ENCODE data around the gene KLHL6. TPM values are rescaled to one million over a fixed set of nuclear protein-coding genes. Genes with fewer than 3 reads are reported as not detected.
"Not testable (repeated sequence)": the region's sequence is repeated elsewhere in the genome, so short reads cannot be mapped to it uniquely, and the experiment has no call there.

The KLHL6 gene
- total and polyA plus RNA-seq, 5 donors: 1.1 to 1.7 (median 1.5) TPM

- peak; percentile 21 to 65 for ATAC-seq
- Histone ChIP-seq H3K4me1 (ENCODE audit: control insufficient read depth, insufficient read depth, low read length) (peaks cover 11% of the 10 kb centered on the region), H3K4me3 (ENCODE audit: low read length) (no peak overlapping the region), H3K27ac (ENCODE audit: low read length) (peak overlapping the region; percentile 69), H3K27me3 (ENCODE audit: control insufficient read depth, insufficient read depth) (no peaks in the 10 kb centered on the region), H3K9me3 (ENCODE audit: control insufficient read depth, low read length) (no peaks in the 10 kb centered on the region)
- WGBS: 58% methylated on average over 5 of the region's 5 CpGs
- peak in 2 of 3 donors; percentile 32 to 65 for DNase-seq
- intact Hi-C loops (cut with DNase I): loop anchor here in 1 of 4 donors (10.0 kb wide), 1 partner anchor 119 kb away; no protein-coding TSS in a partner anchor
Observed at GRCh38 chr3:183583331-183584245, 28.1 kb upstream of the KLHL6 start.

DNA sequence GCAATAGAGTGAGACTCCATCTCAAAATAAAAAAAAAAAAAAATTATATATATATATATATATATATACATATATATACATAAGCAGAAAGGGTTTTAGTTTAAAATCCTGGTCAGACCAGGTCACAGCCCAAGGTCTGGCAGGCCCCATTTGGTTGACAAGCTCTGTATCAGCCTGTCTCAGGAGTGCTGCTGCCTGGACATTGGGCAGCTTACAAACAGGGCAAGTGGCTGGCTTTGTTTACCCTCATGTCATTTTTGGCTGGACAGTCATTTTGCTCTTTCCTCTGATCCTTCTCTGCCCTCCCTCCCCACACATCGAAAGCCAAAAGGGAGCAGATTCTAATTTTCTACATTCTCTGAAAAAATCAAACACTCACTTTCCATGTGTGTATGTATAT, 26.7 kb upstream of the KLHL6 start:
- no peak for ATAC-seq
- no peaks in the 10 kb centered on the region for H3K27me3 ChIP-seq (ENCODE audit: control insufficient read depth, insufficient read depth)
- H3K4me3 ChIP-seq (ENCODE audit: low read length): no peak overlapping the region
- DNase-seq: no peak
- H3K9me3 ChIP-seq (ENCODE audit: control insufficient read depth, low read length): no peaks in the 10 kb centered on the region
- no peak overlapping the region for H3K27ac ChIP-seq (ENCODE audit: low read length)
- H3K4me1 ChIP-seq (ENCODE audit: control insufficient read depth, insufficient read depth, low read length): peaks cover 11% of the 10 kb centered on the region
- 72% methylated on average over 1 of the region's 1 CpG for WGBS
- intact Hi-C loops (cut with DNase I): loop anchor here in 1 of 4 donors (10.0 kb wide), 1 partner anchor 117 kb away; no protein-coding TSS in a partner anchor

- H3K27me3 ChIP-seq (ENCODE audit: control insufficient read depth, insufficient read depth): no peaks in the 10 kb centered on the region
- H3K27ac ChIP-seq (ENCODE audit: low read length): no peak overlapping the region
- ATAC-seq (no peak), DNase-seq (no peak)
- H3K4me1 ChIP-seq (ENCODE audit: control insufficient read depth, insufficient read depth, low read length): peaks cover 11% of the 10 kb centered on the region
- no peak overlapping the region for H3K4me3 ChIP-seq (ENCODE audit: low read length)
- H3K9me3 ChIP-seq (ENCODE audit: control insufficient read depth, low read length): no peaks in the 10 kb centered on the region
- 93% methylated on average over 3 of the region's 3 CpGs for WGBS
- intact Hi-C loops (cut with DNase I): loop anchor here in 1 of 4 donors (10.0 kb wide), 1 partner anchor 117 kb away; no protein-coding TSS in a partner anchor
Observed at GRCh38 chr3:183581496-183582155, 26.1 kb upstream of the KLHL6 start.

- WGBS: 36% methylated on average over 17 of the region's 17 CpGs
- H3K4me3 ChIP-seq (ENCODE audit: low read length): no peak overlapping the region
- no peak overlapping the region for H3K27ac ChIP-seq (ENCODE audit: low read length)
- no peaks in the 10 kb centered on the region for H3K9me3 ChIP-seq (ENCODE audit: control insufficient read depth, low read length)
- H3K27me3 ChIP-seq (ENCODE audit: control insufficient read depth, insufficient read depth): no peaks in the 10 kb centered on the region
- H3K4me1 ChIP-seq (ENCODE audit: control insufficient read depth, insufficient read depth, low read length): peaks cover 11% of the 10 kb centered on the region
- DNase-seq: peak in 2 of 3 donors; percentile 31 to 61
- intact Hi-C loops (cut with DNase I): loop anchor here in 1 of 4 donors (10.0 kb wide), 1 partner anchor 115 kb away; no protein-coding TSS in a partner anchor
- ATAC-seq: peak; percentile 51 to 63
Observed at GRCh38 chr3:183579967-183580900, 24.7 kb upstream of the KLHL6 start.

GRCh38 chr3:183578179-183578578, 22.7 kb upstream of the KLHL6 start:
- H3K9me3 ChIP-seq (ENCODE audit: control insufficient read depth, low read length): no peaks in the 10 kb centered on the region
- no peak overlapping the region for H3K4me3 ChIP-seq (ENCODE audit: low read length)
- intact Hi-C loops (cut with DNase I): no loop called here
- H3K27me3 ChIP-seq (ENCODE audit: control insufficient read depth, insufficient read depth): no peaks in the 10 kb centered on the region
- DNase-seq (no peak), ATAC-seq (no peak)
- H3K4me1 ChIP-seq (ENCODE audit: control insufficient read depth, insufficient read depth, low read length): peaks cover 6% of the 10 kb centered on the region
- H3K27ac ChIP-seq (ENCODE audit: low read length): no peak overlapping the region
- 92% methylated on average over 3 of the region's 3 CpGs for WGBS

DNA sequence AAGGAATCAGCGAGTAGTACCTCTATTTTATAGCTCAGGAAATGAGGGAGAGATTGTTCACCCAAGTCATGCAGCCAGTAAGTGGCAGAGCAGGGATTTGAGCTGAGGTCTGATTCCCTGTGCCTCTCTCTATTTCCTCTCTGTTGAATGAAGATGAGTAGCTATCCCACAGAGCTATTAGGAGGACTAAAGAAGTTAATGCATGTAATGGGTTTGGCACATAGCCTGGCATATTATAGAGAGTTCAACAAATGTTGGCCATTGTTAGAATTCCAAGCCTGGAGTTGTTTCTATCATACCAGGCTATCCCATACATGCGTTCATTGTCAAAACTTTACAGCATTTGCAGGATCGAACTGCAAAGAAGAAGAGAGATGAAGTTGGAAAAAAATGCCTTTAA, 21.8 kb upstream of the KLHL6 start:
- no peak overlapping the region for H3K27ac ChIP-seq (ENCODE audit: low read length)
- H3K9me3 ChIP-seq (ENCODE audit: control insufficient read depth, low read length): no peaks in the 10 kb centered on the region
- no peaks in the 10 kb centered on the region for H3K27me3 ChIP-seq (ENCODE audit: control insufficient read depth, insufficient read depth)
- DNase-seq (no peak), ATAC-seq (no peak)
- intact Hi-C loops (cut with DNase I): no loop called here
- H3K4me3 ChIP-seq (ENCODE audit: low read length): no peak overlapping the region
- H3K4me1 ChIP-seq (ENCODE audit: control insufficient read depth, insufficient read depth, low read length): peaks cover 3% of the 10 kb centered on the region
- 89% methylated on average over 3 of the region's 3 CpGs for WGBS

DNA sequence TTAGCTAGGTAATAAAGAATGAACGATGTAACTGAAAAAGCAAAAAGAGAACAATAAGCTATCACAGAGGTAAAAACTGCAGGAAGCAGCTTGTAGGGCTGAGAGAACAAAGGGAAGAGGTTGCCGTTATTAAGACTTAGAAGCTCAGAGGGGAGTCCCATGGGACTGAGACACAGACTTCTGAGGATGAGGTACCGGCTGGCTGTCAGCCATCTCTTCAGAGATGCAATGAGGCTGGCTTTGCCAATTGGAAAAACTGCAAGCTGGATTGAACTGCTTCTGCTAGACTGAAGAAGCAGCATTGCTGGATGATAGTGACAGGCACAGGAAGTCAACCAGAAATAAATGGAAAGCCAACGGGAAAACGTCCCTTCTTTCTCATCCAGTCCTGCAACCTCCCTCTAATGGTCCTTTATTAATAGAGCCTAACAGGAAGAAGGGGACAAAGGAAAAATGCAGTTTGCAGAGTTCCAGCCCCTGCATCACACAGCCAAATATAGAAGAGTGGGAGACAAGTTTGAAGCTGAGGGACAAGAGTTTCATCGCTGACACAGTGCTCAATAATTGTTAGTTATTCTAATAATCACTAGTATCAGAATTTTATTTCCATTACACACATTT, 21.1 kb upstream of the KLHL6 start:
- peaks cover 3% of the 10 kb centered on the region for H3K4me1 ChIP-seq (ENCODE audit: control insufficient read depth, insufficient read depth, low read length)
- H3K27me3 ChIP-seq (ENCODE audit: control insufficient read depth, insufficient read depth): no peaks in the 10 kb centered on the region
- DNase-seq: no peak
- 28% methylated on average over 6 of the region's 6 CpGs for WGBS
- intact Hi-C loops (cut with DNase I): no loop called here
- H3K4me3 ChIP-seq (ENCODE audit: low read length): no peak overlapping the region
- H3K27ac ChIP-seq (ENCODE audit: low read length): no peak overlapping the region
- no peak for ATAC-seq
- H3K9me3 ChIP-seq (ENCODE audit: control insufficient read depth, low read length): no peaks in the 10 kb centered on the region

DNA sequence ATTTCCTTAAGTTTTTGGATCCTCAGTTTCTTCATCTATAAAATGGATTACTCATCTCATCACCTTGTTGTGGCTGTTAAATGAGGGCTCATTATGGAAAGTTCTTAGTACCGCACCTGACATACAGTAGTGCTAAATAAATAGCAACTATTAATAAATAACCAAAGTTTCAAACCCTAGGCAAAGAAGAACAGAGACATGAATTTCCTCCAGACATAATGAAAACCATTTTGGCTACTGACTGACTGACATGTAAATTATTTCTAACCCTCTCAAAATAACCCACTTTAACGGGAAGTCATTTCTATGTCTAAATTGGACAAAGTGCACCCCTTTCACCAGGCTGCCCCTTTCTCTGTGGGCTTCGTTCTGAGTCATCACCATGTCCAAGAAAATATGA, 17.4 kb upstream of the KLHL6 start:
- Histone ChIP-seq H3K27ac (ENCODE audit: low read length) (no peak overlapping the region), H3K4me1 (ENCODE audit: control insufficient read depth, insufficient read depth, low read length) (no peaks in the 10 kb centered on the region), H3K27me3 (ENCODE audit: control insufficient read depth, insufficient read depth) (no peaks in the 10 kb centered on the region), H3K9me3 (ENCODE audit: control insufficient read depth, low read length) (no peaks in the 10 kb centered on the region), H3K4me3 (ENCODE audit: low read length) (no peak overlapping the region)
- no peak for ATAC-seq
- 87% methylated on average over 3 of the region's 3 CpGs for WGBS
- intact Hi-C loops (cut with DNase I): no loop called here
- DNase-seq: no peak

- H3K4me1 ChIP-seq (ENCODE audit: control insufficient read depth, insufficient read depth, low read length); H3K4me3 ChIP-seq (ENCODE audit: low read length); H3K27ac ChIP-seq (ENCODE audit: low read length); ATAC-seq; H3K27me3 ChIP-seq (ENCODE audit: control insufficient read depth, insufficient read depth); H3K9me3 ChIP-seq (ENCODE audit: control insufficient read depth, low read length); intact Hi-C loops (cut with DNase I); DNase-seq: not testable (repeated sequence)
- WGBS: 83% methylated on average over 3 of the region's 3 CpGs
Observed at GRCh38 chr3:183570191-183570590, 14.7 kb upstream of the KLHL6 start.

DNA sequence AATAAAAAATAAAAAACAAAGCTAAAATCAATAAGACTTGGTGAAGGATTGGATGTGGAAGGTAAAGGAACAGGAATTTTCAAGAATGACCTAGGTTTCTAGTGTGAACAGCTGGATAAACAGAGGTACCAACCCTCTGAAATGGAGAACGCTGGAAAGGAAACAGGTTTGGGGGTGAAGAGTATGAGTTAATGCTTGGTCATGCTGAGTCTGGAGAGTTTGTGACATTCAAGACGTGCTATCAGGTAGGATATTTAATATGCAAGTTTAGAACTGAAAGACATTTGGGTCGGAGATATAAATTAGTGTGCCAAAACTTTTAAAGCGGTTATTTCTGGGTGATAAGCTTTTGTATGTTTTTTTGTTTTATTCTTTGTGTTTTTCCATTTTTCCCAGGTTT, 11.4 kb upstream of the KLHL6 start:
- ATAC-seq: no peak
- WGBS: 83% methylated on average over 4 of the region's 4 CpGs
- no peaks in the 10 kb centered on the region for H3K4me1 ChIP-seq (ENCODE audit: control insufficient read depth, insufficient read depth, low read length)
- H3K27me3 ChIP-seq (ENCODE audit: control insufficient read depth, insufficient read depth): no peaks in the 10 kb centered on the region
- no peaks in the 10 kb centered on the region for H3K9me3 ChIP-seq (ENCODE audit: control insufficient read depth, low read length)
- no peak overlapping the region for H3K4me3 ChIP-seq (ENCODE audit: low read length)
- H3K27ac ChIP-seq (ENCODE audit: low read length): no peak overlapping the region
- intact Hi-C loops (cut with DNase I): no loop called here
- DNase-seq: no peak

All from right cardiac atrium (tissue), 5 donors.